Liver (tissue), 3 donors: ENCODE results near the gene MON2.

Source experiments
- CTCF ChIP-seq: fragments of 150-350 bp; IDR thresholded peaks from 2 replicates; pipeline ENCODE4 v1.5.1; 2017; ENCODE audit warnings: improper control_type of control experiment, low read depth, low read length; ENCODE audit not compliant: missing input control
- EGR1 ChIP-seq, 2 donors: IDR thresholded peaks; 2 replicates each; pipeline ENCODE4 v1.6.1; 2016 to 2018; ENCODE audit warnings: antibody characterized with exemption in 2 of 2, low read depth in 2 of 2
- FOXA1 ChIP-seq: IDR thresholded peaks from 2 replicates; pipeline ENCODE4 v1.6.1; 2016; ENCODE audit warnings: antibody characterized with exemption
- RAD21 ChIP-seq, 2 donors: IDR thresholded peaks; 2 replicates each; pipeline ENCODE4 v1.6.1; 2016; ENCODE audit warnings: antibody characterized with exemption in 2 of 2, mild to moderate bottlenecking in 2 of 2
- REST ChIP-seq: IDR thresholded peaks from 2 replicates; pipeline ENCODE4 v1.6.1; 2016; ENCODE audit warnings: antibody characterized with exemption, mild to moderate bottlenecking
- RXRA ChIP-seq, 2 donors: IDR thresholded peaks; 2 replicates each; pipeline ENCODE4 v1.6.1; 2017 to 2018; ENCODE audit warnings: antibody characterized with exemption in 2 of 2, mild to moderate bottlenecking in 1 of 2
- ZBTB33 ChIP-seq: IDR thresholded peaks from 2 replicates; pipeline ENCODE4 v1.6.1; 2016; ENCODE audit warnings: antibody characterized with exemption
- donor health status: healthy.
- donor health status: healthy.

GRCh38 chr12:62640910-62641448, 174.4 kb downstream of the MON2 start:
- TF ChIP-seq FOXA1, result no peak
- no peak for TF ChIP-seq RAD21 (IDR thresholded peaks at IDR 0.05)
- no peak for TF ChIP-seq CTCF
- no peak for TF ChIP-seq REST
- TF ChIP-seq RXRA (IDR thresholded peaks at IDR 0.05), result no peak
- TF ChIP-seq ZBTB33, result no peak
- TF ChIP-seq EGR1 (IDR thresholded peaks at IDR 0.05; ENCODE audit: low read depth in 2 of 2), result no peak
